GM19324 (cell line): ENCODE measurements around the gene RTN4.

Source experiments
- ATAC-seq: cut with Tn5 transposase; IDR thresholded peaks from one replicate; pipeline ENCODE4 v1.9.1; 2021; ENCODE audit warnings: mild to moderate bottlenecking, moderate library complexity; ENCODE audit not compliant: unreplicated experiment, low FRiP score

RTN4 gene

GRCh38 chr2:55045780-55046179 lies 4.5 kb downstream of the RTN4 start:
- no peak for ATAC-seq

GRCh38 chr2:55043841-55044240 lies 6.4 kb downstream of the RTN4 start:
- ATAC-seq = no peak

GRCh38 chr2:55038428-55038827 lies 11.8 kb downstream of the RTN4 start:
- no peak for ATAC-seq

GRCh38 chr2:55035716-55036115 lies 14.5 kb downstream of the RTN4 start:
- no peak for ATAC-seq

- no peak for ATAC-seq
Measured at GRCh38 chr2:55033921-55034320, 16.3 kb downstream of the RTN4 start.

GRCh38 chr2:55033076-55033742 lies 17.0 kb downstream of the RTN4 start:
- ATAC-seq = peak; percentile 82

GRCh38 chr2:55031505-55031904 lies 18.7 kb downstream of the RTN4 start:
- ATAC-seq = no peak

GRCh38 chr2:55030766-55031165 lies 19.5 kb downstream of the RTN4 start:
- ATAC-seq = no peak

- no peak for ATAC-seq
Measured at GRCh38 chr2:55029098-55029497, 21.2 kb downstream of the RTN4 start.

GRCh38 chr2:55027226-55027625 lies 23.0 kb downstream of the RTN4 start:
- ATAC-seq = no peak

- no peak for ATAC-seq
Measured at GRCh38 chr2:55026202-55026601, 24.0 kb downstream of the RTN4 start.

GRCh38 chr2:55025627-55026026 lies 24.6 kb downstream of the RTN4 start:
- ATAC-seq = no peak

- peak; percentile 49 for ATAC-seq
Measured at GRCh38 chr2:55025082-55025481, 25.2 kb downstream of the RTN4 start.

GRCh38 chr2:55022476-55022875 lies 27.8 kb downstream of the RTN4 start:
- ATAC-seq = no peak

- no peak for ATAC-seq
Measured at GRCh38 chr2:55019526-55020258, 30.6 kb downstream of the RTN4 start.

- no peak for ATAC-seq
Measured at GRCh38 chr2:55018619-55019018, 31.6 kb downstream of the RTN4 start.

GRCh38 chr2:55017880-55018279 lies 32.4 kb downstream of the RTN4 start:
- ATAC-seq = no peak

GRCh38 chr2:55017428-55017827 lies 32.8 kb downstream of the RTN4 start:
- no peak for ATAC-seq

GRCh38 chr2:55014962-55015939 lies 35.0 kb downstream of the RTN4 start:
- ATAC-seq = no peak

GRCh38 chr2:55013936-55014335 lies 36.3 kb downstream of the RTN4 start:
- no peak for ATAC-seq
